OCI-M2 (cell line): Measurements from ENCODE around the gene C17orf50.

Experiments
- DNase-seq: peaks from one replicate; lab custom pipeline; 2025; ENCODE audit not compliant: unreplicated experiment; lab: John Stamatoyannopoulos, UW

Gene C17orf50

GRCh38 chr17:35733366-35733765, 27.3 kb upstream of the C17orf50 start:
- DNase-seq = no peak

GRCh38 chr17:35734396-35734795, 26.3 kb upstream of the C17orf50 start:
- no peak for DNase-seq

GRCh38 chr17:35735036-35735805, 25.5 kb upstream of the C17orf50 start:
- DNase-seq = no peak

GRCh38 chr17:35736236-35736635, 24.5 kb upstream of the C17orf50 start:
- no peak for DNase-seq

- no peak for DNase-seq
These were observed 22.1 kb upstream of the C17orf50 start for GRCh38 chr17:35738519-35739133.

GRCh38 chr17:35740216-35740615, 20.5 kb upstream of the C17orf50 start:
- DNase-seq = no peak

- DNase-seq = no peak
These were observed 19.4 kb upstream of the C17orf50 start for GRCh38 chr17:35740997-35741931.

- DNase-seq = no peak
These were observed 18.2 kb upstream of the C17orf50 start for GRCh38 chr17:35742496-35742895.

- DNase-seq = no peak
These were observed 17.7 kb upstream of the C17orf50 start for GRCh38 chr17:35742896-35743477.

- no peak for DNase-seq
These were observed 16.9 kb upstream of the C17orf50 start for GRCh38 chr17:35743626-35744328.

- DNase-seq = no peak
These were observed 15.9 kb upstream of the C17orf50 start for GRCh38 chr17:35744830-35745229.

- no peak for DNase-seq
These were observed 15.4 kb upstream of the C17orf50 start for GRCh38 chr17:35745246-35745645.

- DNase-seq = no peak
These were observed 14.9 kb upstream of the C17orf50 start for GRCh38 chr17:35745749-35746320.

- peak; percentile 10 for DNase-seq
These were observed 13.1 kb upstream of the C17orf50 start for GRCh38 chr17:35747540-35748017.

GRCh38 chr17:35748341-35748841, 12.3 kb upstream of the C17orf50 start:
- no peak for DNase-seq

- no peak for DNase-seq
These were observed 11.7 kb upstream of the C17orf50 start for GRCh38 chr17:35748979-35749378.

- DNase-seq = no peak
These were observed 10.9 kb upstream of the C17orf50 start for GRCh38 chr17:35749560-35750412.

GRCh38 chr17:35750526-35751395, 9.9 kb upstream of the C17orf50 start:
- DNase-seq = no peak
